CD1c-positive myeloid dendritic cell (primary cell): Measurements from ENCODE around the gene SMTNL1.

ENCODE experiments used
- DNase-seq: peaks from one replicate; pipeline ENCODE4 v3.0.0-alpha.2; 2016; ENCODE audit errors: extremely low spot score

The SMTNL1 gene

GRCh38 chr11:57536947-57537619 is at the start of gene SMTNL1:
Gene SMTNL1 (plus strand): TSS chr11:57537595. CDS start chr11:57542643, 5,048 bp downstream.
- no peak for DNase-seq

- no peak for DNase-seq
Measured at GRCh38 chr11:57487920-57488659, 49.3 kb upstream of the SMTNL1 start.

GRCh38 chr11:57490456-57491248 is 46.7 kb upstream of the SMTNL1 start:
- DNase-seq: no peak

GRCh38 chr11:57491371-57492061 is 45.9 kb upstream of the SMTNL1 start:
- DNase-seq: peak; percentile 65

GRCh38 chr11:57493507-57494503 is 43.6 kb upstream of the SMTNL1 start:
- peak; percentile 51 for DNase-seq

GRCh38 chr11:57496109-57496820 is 41.1 kb upstream of the SMTNL1 start:
- DNase-seq: no peak

- DNase-seq: no peak
Measured at GRCh38 chr11:57497303-57498247, 39.8 kb upstream of the SMTNL1 start.

GRCh38 chr11:57498540-57498939 is 38.9 kb upstream of the SMTNL1 start:
- no peak for DNase-seq

- peak; percentile 89 for DNase-seq
Measured at GRCh38 chr11:57499413-57499982, 37.9 kb upstream of the SMTNL1 start.

GRCh38 chr11:57499983-57500461 is 37.4 kb upstream of the SMTNL1 start:
- no peak for DNase-seq

- DNase-seq: no peak
Measured at GRCh38 chr11:57500515-57500914, 36.9 kb upstream of the SMTNL1 start.

- DNase-seq: no peak
Measured at GRCh38 chr11:57500926-57501325, 36.5 kb upstream of the SMTNL1 start.

GRCh38 chr11:57501953-57502352 is 35.4 kb upstream of the SMTNL1 start:
- no peak for DNase-seq

GRCh38 chr11:57502376-57502775 is 35.0 kb upstream of the SMTNL1 start:
- no peak for DNase-seq

- no peak for DNase-seq
Measured at GRCh38 chr11:57502870-57503269, 34.5 kb upstream of the SMTNL1 start.

- no peak for DNase-seq
Measured at GRCh38 chr11:57504511-57504910, 32.9 kb upstream of the SMTNL1 start.

- no peak for DNase-seq
Measured at GRCh38 chr11:57506522-57506921, 30.9 kb upstream of the SMTNL1 start.
